ENCODE data around the gene TCF7L1. TPM values are rescaled to one million over a fixed set of nuclear protein-coding genes. Genes with fewer than 3 reads are reported as not detected.

Gene TCF7L1
- total and polyA plus RNA-seq, 2 of the 13 experiments (the other 11 are each of a cell fraction or from before 2014, with no cell fraction given) = 0.04 to 0.15 TPM

DNA sequence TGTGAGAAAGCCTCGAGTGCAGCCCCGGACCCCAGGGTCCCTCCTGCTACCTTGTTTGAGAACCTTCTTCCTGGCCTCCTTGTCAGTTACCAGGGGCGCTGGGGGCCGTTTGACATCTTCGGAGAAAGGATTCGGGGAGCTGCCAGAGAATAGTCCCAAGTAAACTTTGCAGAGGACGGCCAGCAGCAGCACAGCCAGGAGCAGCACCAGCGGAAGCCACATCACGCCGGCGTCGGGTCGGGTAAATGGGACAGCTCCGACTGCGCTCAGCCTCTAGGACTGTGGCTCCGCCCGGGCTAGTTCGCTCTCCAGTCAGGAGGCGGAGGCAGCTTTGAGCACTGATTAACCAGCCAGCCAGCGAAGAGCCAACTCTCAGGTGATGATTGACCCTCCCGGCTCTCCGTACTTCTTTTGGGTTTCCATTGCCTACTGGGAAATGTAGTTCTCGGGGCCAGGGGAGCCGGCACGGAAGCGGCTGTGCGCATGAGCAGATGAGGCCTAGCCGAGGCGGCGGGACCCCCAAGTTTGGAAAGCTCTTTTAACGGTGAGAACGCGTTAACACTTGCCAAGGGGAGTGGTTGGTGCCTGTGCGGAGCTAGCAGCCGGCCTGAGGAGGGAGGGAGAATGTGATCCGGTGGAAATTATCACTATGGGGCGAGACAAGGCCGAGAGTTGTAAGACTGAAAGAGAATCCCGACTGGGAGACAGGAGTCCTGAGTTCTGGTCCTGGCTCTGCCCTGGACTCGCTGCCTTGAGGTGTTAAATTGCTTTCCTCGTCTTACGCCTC is 221.3 kb downstream of the TCF7L1 start, which contains the start of the genes ELMOD3 and RETSAT (continued):
- TF ChIP-seq ZFY (CRISPR knock-in tag; IDR thresholded peaks at IDR 0.05) (peak; percentile 97), MED1 (CRISPR knock-in tag; IDR thresholded peaks at IDR 0.05) (peak; percentile 86), MIER3 (CRISPR knock-in tag; IDR thresholded peaks at IDR 0.05; ENCODE audit: borderline replicate concordance) (peak; percentile 98), FOXK1 (CRISPR knock-in tag; IDR thresholded peaks at IDR 0.05; ENCODE audit: borderline replicate concordance, low read depth) (peak; percentile 86; the same call in 1 of the 2 replicates), PHB2 (IDR thresholded peaks at IDR 0.05; ENCODE audit: partially characterized antibody) (no peak), RFXANK (CRISPR knock-in tag; IDR thresholded peaks at IDR 0.05) (peak; percentile 36; the same call in 1 of the 2 replicates), NR2F1 (CRISPR knock-in tag; IDR thresholded peaks at IDR 0.05) (no peak), CBX2 (IDR thresholded peaks at IDR 0.05; ENCODE audit: low read depth, low read length) (no peak), CBX2 (CRISPR knock-in tag; IDR thresholded peaks at IDR 0.05; ENCODE audit: low read depth) (no peak), ZNF570 (CRISPR knock-in tag; IDR thresholded peaks at IDR 0.05; ENCODE audit: borderline replicate concordance) (no peak; the same call in 1 of the 2 replicates), SOX5 (CRISPR knock-in tag; IDR thresholded peaks at IDR 0.05; ENCODE audit: borderline replicate concordance) (peak; percentile 74; the same call in 1 of the 2 replicates), ZNF12 (CRISPR knock-in tag; IDR thresholded peaks at IDR 0.05) (peak; percentile 54; the same call in 1 of the 2 replicates), TBX3 (IDR thresholded peaks at IDR 0.05; ENCODE audit: borderline replicate concordance) (0 out of 2 replicates have a peak, but pooled peaks have one; percentile 35), ZNF547 (CRISPR knock-in tag; IDR thresholded peaks at IDR 0.05) (no peak; the same call in 1 of the 2 replicates), BORCS8-MEF2B (CRISPR knock-in tag; IDR thresholded peaks at IDR 0.05) (peak; percentile 92), HNRNPLL (IDR thresholded peaks at IDR 0.05; ENCODE audit: low read depth, low read length, poor library complexity, severe bottlenecking) (peak; percentile 78), ZNF496 (CRISPR knock-in tag; IDR thresholded peaks at IDR 0.05; ENCODE audit: insufficient replicate concordance) (no peak)
- TF ChIP-seq, protein P1, sequence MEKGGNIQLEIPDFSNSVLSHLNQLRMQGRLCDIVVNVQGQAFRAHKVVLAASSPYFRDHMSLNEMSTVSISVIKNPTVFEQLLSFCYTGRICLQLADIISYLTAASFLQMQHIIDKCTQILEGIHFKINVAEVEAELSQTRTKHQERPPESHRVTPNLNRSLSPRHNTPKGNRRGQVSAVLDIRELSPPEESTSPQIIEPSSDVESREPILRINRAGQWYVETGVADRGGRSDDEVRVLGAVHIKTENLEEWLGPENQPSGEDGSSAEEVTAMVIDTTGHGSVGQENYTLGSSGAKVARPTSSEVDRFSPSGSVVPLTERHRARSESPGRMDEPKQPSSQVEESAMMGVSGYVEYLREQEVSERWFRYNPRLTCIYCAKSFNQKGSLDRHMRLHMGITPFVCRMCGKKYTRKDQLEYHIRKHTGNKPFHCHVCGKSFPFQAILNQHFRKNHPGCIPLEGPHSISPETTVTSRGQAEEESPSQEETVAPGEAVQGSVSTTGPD (CRISPR knock-in tag; IDR thresholded peaks at IDR 0.05) = no peak
- TF ChIP-seq, protein P2, sequence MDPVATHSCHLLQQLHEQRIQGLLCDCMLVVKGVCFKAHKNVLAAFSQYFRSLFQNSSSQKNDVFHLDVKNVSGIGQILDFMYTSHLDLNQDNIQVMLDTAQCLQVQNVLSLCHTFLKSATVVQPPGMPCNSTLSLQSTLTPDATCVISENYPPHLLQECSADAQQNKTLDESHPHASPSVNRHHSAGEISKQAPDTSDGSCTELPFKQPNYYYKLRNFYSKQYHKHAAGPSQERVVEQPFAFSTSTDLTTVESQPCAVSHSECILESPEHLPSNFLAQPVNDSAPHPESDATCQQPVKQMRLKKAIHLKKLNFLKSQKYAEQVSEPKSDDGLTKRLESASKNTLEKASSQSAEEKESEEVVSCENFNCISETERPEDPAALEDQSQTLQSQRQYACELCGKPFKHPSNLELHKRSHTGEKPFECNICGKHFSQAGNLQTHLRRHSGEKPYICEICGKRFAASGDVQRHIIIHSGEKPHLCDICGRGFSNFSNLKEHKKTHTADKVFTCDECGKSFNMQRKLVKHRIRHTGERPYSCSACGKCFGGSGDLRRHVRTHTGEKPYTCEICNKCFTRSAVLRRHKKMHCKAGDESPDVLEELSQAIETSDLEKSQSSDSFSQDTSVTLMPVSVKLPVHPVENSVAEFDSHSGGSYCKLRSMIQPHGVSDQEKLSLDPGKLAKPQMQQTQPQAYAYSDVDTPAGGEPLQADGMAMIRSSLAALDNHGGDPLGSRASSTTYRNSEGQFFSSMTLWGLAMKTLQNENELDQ (CRISPR knock-in tag; IDR thresholded peaks at IDR 0.05; ENCODE audit: borderline replicate concordance) = 0 out of 2 replicates have a peak, but pooled peaks have one; percentile 47
- TF ChIP-seq, protein P3, sequence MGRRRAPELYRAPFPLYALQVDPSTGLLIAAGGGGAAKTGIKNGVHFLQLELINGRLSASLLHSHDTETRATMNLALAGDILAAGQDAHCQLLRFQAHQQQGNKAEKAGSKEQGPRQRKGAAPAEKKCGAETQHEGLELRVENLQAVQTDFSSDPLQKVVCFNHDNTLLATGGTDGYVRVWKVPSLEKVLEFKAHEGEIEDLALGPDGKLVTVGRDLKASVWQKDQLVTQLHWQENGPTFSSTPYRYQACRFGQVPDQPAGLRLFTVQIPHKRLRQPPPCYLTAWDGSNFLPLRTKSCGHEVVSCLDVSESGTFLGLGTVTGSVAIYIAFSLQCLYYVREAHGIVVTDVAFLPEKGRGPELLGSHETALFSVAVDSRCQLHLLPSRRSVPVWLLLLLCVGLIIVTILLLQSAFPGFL (CRISPR knock-in tag; IDR thresholded peaks at IDR 0.05) = peak; percentile 82; the same call in 1 of the 2 replicates
- TF ChIP-seq, protein P4, sequence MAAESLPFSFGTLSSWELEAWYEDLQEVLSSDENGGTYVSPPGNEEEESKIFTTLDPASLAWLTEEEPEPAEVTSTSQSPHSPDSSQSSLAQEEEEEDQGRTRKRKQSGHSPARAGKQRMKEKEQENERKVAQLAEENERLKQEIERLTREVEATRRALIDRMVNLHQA (CRISPR knock-in tag; IDR thresholded peaks at IDR 0.05) = no peak; the same call in 1 of the 2 replicates

Data from HepG2 (cell line).